ENCODE measurements around the gene TOX2. TPM values are rescaled to one million over a fixed set of nuclear protein-coding genes. Genes with fewer than 3 reads are reported as not detected.

The TOX2 gene
- total RNA-seq, 4 donors from 2014 or later, result 0.20 to 0.42 TPM; not detected in 2

GRCh38 chr20:43973231-43973630, 58.6 kb downstream of the TOX2 start:
- ATAC-seq (no peak), DNase-seq (no peak)
- H3K4me3 ChIP-seq, result no peak overlapping the region

GRCh38 chr20:43973671-43974450, 59.2 kb downstream of the TOX2 start:
- H3K4me3 ChIP-seq, result no peak overlapping the region
- TF ChIP-seq POLR2A (IDR thresholded peaks at IDR 0.05) (no peak), CTCF (IDR thresholded peaks at IDR 0.05 in 4 of 5, conservative IDR thresholded peaks at IDR 0.05 in 1 of 5) (no peak)
- no peaks in the 10 kb centered on the region for H3K9me3 ChIP-seq
- in situ Hi-C loops (cut with MboI; ENCODE audit: low sequenced_read_pairs in 4 of 4), result no loop called here
- no peak for DNase-seq
- H3K27ac ChIP-seq, result no peak overlapping the region
- H3K27me3 ChIP-seq, result no peaks in the 10 kb centered on the region
- no peak for ATAC-seq
- no peaks in the 10 kb centered on the region for H3K4me1 ChIP-seq
- intact Hi-C loops (cut with DNase I; ENCODE audit: low total_unique reads), result no loop called here
- no peaks in the 10 kb centered on the region for H3K36me3 ChIP-seq

More at GRCh38 chr20:43973231-43973630, 58.6 kb downstream of the TOX2 start:
- TF ChIP-seq CTCF (IDR thresholded peaks at IDR 0.05 in 4 of 5, conservative IDR thresholded peaks at IDR 0.05 in 1 of 5), result no peak
- no peak for TF ChIP-seq POLR2A (IDR thresholded peaks at IDR 0.05)
- in situ Hi-C loops (cut with MboI; ENCODE audit: low sequenced_read_pairs in 4 of 4), result no loop called here
- intact Hi-C loops (cut with DNase I; ENCODE audit: low total_unique reads), result no loop called here
- Histone ChIP-seq H3K4me1 (no peaks in the 10 kb centered on the region), H3K36me3 (no peaks in the 10 kb centered on the region), H3K27me3 (no peaks in the 10 kb centered on the region), H3K27ac (no peak overlapping the region), H3K9me3 (no peaks in the 10 kb centered on the region)

- Histone ChIP-seq H3K9me3 (no peaks in the 10 kb centered on the region), H3K4me1 (no peaks in the 10 kb centered on the region), H3K27ac (no peak overlapping the region), H3K27me3 (no peaks in the 10 kb centered on the region), H3K36me3 (no peaks in the 10 kb centered on the region), H3K4me3 (no peak overlapping the region)
- in situ Hi-C loops (cut with MboI; ENCODE audit: low sequenced_read_pairs in 4 of 4) (no loop called here), intact Hi-C loops (cut with DNase I; ENCODE audit: low total_unique reads) (no loop called here)
- DNase-seq (no peak), ATAC-seq (no peak)
- TF ChIP-seq POLR2A (IDR thresholded peaks at IDR 0.05) (no peak), CTCF (IDR thresholded peaks at IDR 0.05 in 4 of 5, conservative IDR thresholded peaks at IDR 0.05 in 1 of 5) (no peak)
Measured at GRCh38 chr20:43974695-43975094, 60.0 kb downstream of the TOX2 start.

DNA sequence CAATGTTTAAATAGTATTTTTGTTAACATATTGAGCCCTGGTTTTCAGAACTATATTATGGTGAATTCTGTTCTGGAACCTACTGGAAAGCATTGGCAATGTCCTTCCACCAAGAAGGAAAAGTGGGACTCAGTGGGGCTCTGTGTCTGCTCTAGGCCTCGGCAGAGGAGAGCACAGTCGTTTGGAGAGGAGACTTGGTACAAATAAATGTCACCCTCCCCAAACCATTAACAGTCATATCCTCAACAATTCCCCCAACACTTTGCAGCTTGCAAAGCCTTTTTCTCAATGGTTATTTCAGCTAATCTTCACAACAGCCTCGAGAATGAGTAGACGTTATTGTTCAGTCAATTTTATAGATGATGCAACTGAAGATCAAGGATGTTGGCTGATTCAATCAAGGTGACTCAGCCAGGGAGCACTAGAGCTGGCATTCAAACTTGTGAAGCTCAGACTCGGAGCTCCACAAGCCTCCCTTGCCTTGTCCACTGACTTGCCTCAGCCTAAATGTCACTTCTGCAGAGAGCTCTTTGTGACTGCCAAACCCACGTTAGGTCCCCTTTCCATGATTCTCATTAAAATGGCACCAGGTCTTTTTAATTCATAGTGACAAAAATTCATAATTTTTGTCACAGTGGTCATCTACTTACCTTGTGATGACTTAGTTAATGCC, 60.6 kb downstream of the TOX2 start:
- Histone ChIP-seq H3K27ac (no peak overlapping the region), H3K9me3 (no peaks in the 10 kb centered on the region), H3K36me3 (no peaks in the 10 kb centered on the region), H3K4me1 (no peaks in the 10 kb centered on the region), H3K4me3 (no peak overlapping the region), H3K27me3 (no peaks in the 10 kb centered on the region)
- intact Hi-C loops (cut with DNase I; ENCODE audit: low total_unique reads), result no loop called here
- no peak for DNase-seq
- TF ChIP-seq POLR2A (IDR thresholded peaks at IDR 0.05) (no peak), CTCF (IDR thresholded peaks at IDR 0.05 in 4 of 5, conservative IDR thresholded peaks at IDR 0.05 in 1 of 5) (no peak)
- in situ Hi-C loops (cut with MboI; ENCODE audit: low sequenced_read_pairs in 4 of 4), result no loop called here
- ATAC-seq, result no peak

All from gastrocnemius medialis (tissue), 4 donors.